Thyroid gland (tissue), 4 donors: Measurements from ENCODE around the gene FAM20A. TPM values are rescaled to one million over a fixed set of nuclear protein-coding genes. Genes with fewer than 3 reads are reported as not detected.

ENCODE experiments used
- DNase-seq, 2 donors: peaks; one replicate each; pipeline ENCODE4 v3.0.0-alpha.2; 2019
- H3K27ac ChIP-seq, 3 donors: fragments of 200-600 bp; sonication (generic); 1 replicate in 2 of 3; 2 replicates in 1 of 3; pipeline ENCODE4 v1.5.1; 2016 to 2019; ENCODE audit warnings: mild to moderate bottlenecking in 1 of 3, moderate library complexity in 1 of 3
- H3K27me3 ChIP-seq: fragments of 200-600 bp; sonication (generic); one replicate; pipeline ENCODE4 v1.5.1; 2019
- H3K36me3 ChIP-seq, 2 donors: fragments of 200-600 bp; sonication (generic); one replicate each; pipeline ENCODE4 v1.5.1; 2016 to 2019
- H3K4me1 ChIP-seq, 2 donors: fragments of 200-600 bp; sonication (generic); one replicate each; pipeline ENCODE4 v1.5.1; 2017 to 2019
- H3K4me3 ChIP-seq, 3 donors: fragments of 200-600 bp; sonication (generic); replicated peaks in 1 of 3; 1 replicate in 2 of 3; 2 replicates in 1 of 3; pipeline ENCODE4 v1.5.1; 2016; ENCODE audit warnings: mild to moderate bottlenecking in 1 of 3
- H3K9me3 ChIP-seq: fragments of 200-600 bp; sonication (generic); one replicate; pipeline ENCODE4 v1.5.1; 2017
- POLR2A ChIP-seq, 2 donors: fragments of 450-650 bp; IDR thresholded peaks; one replicate each; pipeline ENCODE4 v1.6.1; 2017; ENCODE audit warnings: antibody characterized with exemption in 2 of 2, mild to moderate bottlenecking in 2 of 2, moderate library complexity in 1 of 2
- WGBS, 2 donors: methylation state at CpG; one replicate each; pipeline ENCODE4 v1.1.5; 2017; 5-methylcytosine and 5-hydroxymethylcytosine counted together
- intact Hi-C: fragments of 100-400 bp; cut with DNase I; formaldehyde crosslinking; loops from one replicate; pipeline ENCODE4 v1.15.1; 2023
- total RNA-seq, 4 donors: library from RNA; depleted of rRNA; stranded (reverse); fragments of >200 nt; gene quantifications; one replicate each; pipeline ENCODE4 v1.2.3, GENCODE V29; 2016
- TF ChIP-seq, protein P1 (sequence below), 6 experiments: fragments of 200-600 bp in 3 of 6; fragments of 450-650 bp in 3 of 6; sonication (generic) in 3 of 6; IDR thresholded peaks; one replicate each; pipeline ENCODE4 v1.5.1; 2016 to 2019; ENCODE audit warnings: antibody characterized with exemption in 6 of 6, mild to moderate bottlenecking in 2 of 6, inconsistent platforms in 1 of 6, moderate library complexity in 1 of 6

The FAM20A gene
- total RNA-seq, 4 donors from 2014 or later = 7.6 to 20.8 (median 14.1) TPM

DNA sequence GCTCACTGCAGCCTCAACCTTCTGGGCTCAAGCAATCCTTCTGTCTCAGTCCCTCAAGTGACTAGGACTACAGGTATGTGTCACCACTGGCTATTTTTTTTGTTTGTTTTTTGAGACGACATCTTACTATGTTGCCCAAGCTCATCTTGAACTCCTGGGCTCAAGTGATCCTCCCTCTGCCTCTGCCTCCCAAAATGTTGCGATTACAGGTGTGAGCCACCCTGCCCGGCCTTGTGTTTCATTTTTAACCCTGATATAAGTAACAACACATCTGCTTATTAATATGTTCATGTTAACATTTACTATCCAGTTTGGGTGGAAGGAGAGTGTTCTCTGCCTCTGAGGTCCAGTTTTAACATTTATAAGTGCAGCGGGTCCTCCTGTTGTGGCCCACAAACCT lies 3.1 kb downstream of the FAM20A start:
- intact Hi-C loops = loop anchor here (10.0 kb wide), 1 partner anchor 53 kb away; no protein-coding TSS in a partner anchor
- DNase-seq = peak in 1 of 2 donors; percentile 35
- Histone ChIP-seq H3K9me3 (no peaks in the 10 kb centered on the region), H3K27me3 (no peaks in the 10 kb centered on the region), H3K36me3 (no peaks in the 10 kb centered on the region), H3K27ac (peak overlapping the region in 2 of 3 donors; percentile 75 to 85), H3K4me1 (peaks cover 26 to 63% of the 10 kb centered on the region in 2 donors), H3K4me3 (no peak overlapping the region)
- TF ChIP-seq, protein P1, sequence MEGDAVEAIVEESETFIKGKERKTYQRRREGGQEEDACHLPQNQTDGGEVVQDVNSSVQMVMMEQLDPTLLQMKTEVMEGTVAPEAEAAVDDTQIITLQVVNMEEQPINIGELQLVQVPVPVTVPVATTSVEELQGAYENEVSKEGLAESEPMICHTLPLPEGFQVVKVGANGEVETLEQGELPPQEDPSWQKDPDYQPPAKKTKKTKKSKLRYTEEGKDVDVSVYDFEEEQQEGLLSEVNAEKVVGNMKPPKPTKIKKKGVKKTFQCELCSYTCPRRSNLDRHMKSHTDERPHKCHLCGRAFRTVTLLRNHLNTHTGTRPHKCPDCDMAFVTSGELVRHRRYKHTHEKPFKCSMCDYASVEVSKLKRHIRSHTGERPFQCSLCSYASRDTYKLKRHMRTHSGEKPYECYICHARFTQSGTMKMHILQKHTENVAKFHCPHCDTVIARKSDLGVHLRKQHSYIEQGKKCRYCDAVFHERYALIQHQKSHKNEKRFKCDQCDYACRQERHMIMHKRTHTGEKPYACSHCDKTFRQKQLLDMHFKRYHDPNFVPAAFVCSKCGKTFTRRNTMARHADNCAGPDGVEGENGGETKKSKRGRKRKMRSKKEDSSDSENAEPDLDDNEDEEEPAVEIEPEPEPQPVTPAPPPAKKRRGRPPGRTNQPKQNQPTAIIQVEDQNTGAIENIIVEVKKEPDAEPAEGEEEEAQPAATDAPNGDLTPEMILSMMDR (IDR thresholded peaks at IDR 0.05) = no peak
- TF ChIP-seq POLR2A (IDR thresholded peaks at IDR 0.05) = no peak
- 83 to 89% methylated on average over 4 of the region's 4 CpGs for whole genome bisulfite sequencing, 2 donors

DNA sequence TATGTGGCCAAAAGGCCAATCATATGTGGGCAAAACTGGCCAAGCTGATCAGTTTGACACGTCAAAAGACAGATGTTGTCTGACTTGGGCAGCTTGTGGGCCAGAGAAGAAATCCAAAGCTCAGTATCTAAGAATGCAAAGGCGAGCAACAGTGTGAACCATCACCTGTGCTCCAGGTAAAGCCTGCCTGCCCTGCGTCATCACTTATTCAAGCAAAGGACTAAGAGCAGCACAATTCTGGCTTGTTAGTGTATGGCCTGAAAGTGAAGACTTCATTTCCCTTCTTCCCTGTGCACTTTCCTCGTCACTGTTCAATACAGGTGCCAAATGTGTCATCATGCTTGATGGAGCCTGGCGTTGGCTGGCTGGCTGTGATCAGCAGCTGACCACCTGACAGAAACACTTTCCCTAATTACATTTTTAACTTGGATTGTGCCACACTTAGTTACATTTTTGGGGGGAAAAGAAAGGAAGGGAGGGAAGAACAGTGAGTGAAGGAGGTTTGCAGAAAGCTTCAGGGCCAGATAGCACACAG lies 4.7 kb downstream of the FAM20A start:
- TF ChIP-seq, protein P1 (IDR thresholded peaks at IDR 0.05) = no peak
- no peak for TF ChIP-seq POLR2A (IDR thresholded peaks at IDR 0.05)
- no peak overlapping the region for H3K4me3 ChIP-seq
- peak overlapping the region; percentile 40 to 85 (median 75) for H3K27ac ChIP-seq
- DNase-seq = peak; percentile 49 to 59
- H3K9me3 ChIP-seq = no peaks in the 10 kb centered on the region
- 58 to 65% methylated on average over 5 of the region's 5 CpGs for WGBS, 2 donors
- no peaks in the 10 kb centered on the region for H3K36me3 ChIP-seq
- no peaks in the 10 kb centered on the region for H3K27me3 ChIP-seq
- intact Hi-C loops = loop anchor here (10.0 kb wide), 1 partner anchor 52 kb away; no protein-coding TSS in a partner anchor
- H3K4me1 ChIP-seq = peaks cover 28 to 62% of the 10 kb centered on the region in 2 donors

DNA sequence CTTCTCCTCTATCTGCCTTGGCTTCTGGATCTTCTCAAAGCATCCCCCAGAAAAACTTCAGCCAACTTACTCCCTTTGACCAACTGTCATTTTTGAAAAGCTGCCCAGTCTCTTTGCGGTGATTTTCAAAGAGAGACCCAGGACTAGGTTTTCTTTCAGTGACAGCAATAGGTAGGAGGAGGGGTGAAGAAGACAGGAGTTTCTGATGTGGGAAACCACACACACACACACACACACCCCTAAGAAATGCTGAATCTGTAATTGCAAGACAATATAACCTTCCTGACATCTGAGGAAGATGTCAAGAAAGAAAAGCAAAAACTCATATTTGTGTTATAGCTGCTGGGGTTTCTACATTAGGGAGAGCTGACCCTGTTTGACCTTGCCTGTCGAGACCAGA lies 5.2 kb downstream of the FAM20A start:
- H3K36me3 ChIP-seq = no peaks in the 10 kb centered on the region
- H3K27me3 ChIP-seq = no peaks in the 10 kb centered on the region
- H3K4me1 ChIP-seq = peaks cover 28 to 57% of the 10 kb centered on the region in 2 donors
- DNase-seq = no peak
- WGBS, 2 donors = 79 to 83% methylated on average over 2 of the region's 2 CpGs
- no peaks in the 10 kb centered on the region for H3K9me3 ChIP-seq
- H3K27ac ChIP-seq = peak overlapping the region; percentile 30 to 85 (median 75)
- no peak overlapping the region for H3K4me3 ChIP-seq
- TF ChIP-seq POLR2A (IDR thresholded peaks at IDR 0.05) = no peak
- TF ChIP-seq, protein P1 (IDR thresholded peaks at IDR 0.05) = no peak
- intact Hi-C loops = loop anchor here (10.0 kb wide), 1 partner anchor 51 kb away; no protein-coding TSS in a partner anchor

DNA sequence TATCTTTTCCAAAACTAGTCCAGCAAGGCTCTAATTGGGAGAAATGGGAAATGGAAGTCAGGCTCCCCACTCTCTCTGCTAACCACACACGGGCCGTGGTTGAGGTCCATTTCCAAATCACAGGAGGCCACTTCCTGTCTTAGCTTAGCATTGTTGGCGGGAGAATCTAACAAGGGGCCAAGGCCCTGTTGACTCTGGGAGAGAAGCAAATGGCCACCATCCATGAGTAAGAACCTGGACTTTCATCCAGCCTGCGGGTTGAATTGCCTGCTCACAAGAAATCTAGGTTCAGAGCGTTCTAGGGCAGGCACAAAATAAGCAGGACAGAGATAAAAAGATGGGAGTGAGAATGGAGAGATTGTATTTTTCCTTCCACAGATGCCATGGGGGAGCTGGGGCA lies 5.7 kb downstream of the FAM20A start:
- H3K9me3 ChIP-seq = no peaks in the 10 kb centered on the region
- no peak overlapping the region for H3K4me3 ChIP-seq
- TF ChIP-seq POLR2A (IDR thresholded peaks at IDR 0.05) = no peak
- TF ChIP-seq, protein P1 (IDR thresholded peaks at IDR 0.05) = no peak
- peak overlapping the region in 2 of 3 donors; percentile 75 to 85 for H3K27ac ChIP-seq
- WGBS, 2 donors = 68 to 82% methylated on average over 5 of the region's 5 CpGs
- H3K36me3 ChIP-seq = no peaks in the 10 kb centered on the region
- H3K27me3 ChIP-seq = no peaks in the 10 kb centered on the region
- no peak for DNase-seq
- peaks cover 28 to 57% of the 10 kb centered on the region in 2 donors for H3K4me1 ChIP-seq
- intact Hi-C loops = loop anchor here (10.0 kb wide), 1 partner anchor 51 kb away; no protein-coding TSS in a partner anchor

DNA sequence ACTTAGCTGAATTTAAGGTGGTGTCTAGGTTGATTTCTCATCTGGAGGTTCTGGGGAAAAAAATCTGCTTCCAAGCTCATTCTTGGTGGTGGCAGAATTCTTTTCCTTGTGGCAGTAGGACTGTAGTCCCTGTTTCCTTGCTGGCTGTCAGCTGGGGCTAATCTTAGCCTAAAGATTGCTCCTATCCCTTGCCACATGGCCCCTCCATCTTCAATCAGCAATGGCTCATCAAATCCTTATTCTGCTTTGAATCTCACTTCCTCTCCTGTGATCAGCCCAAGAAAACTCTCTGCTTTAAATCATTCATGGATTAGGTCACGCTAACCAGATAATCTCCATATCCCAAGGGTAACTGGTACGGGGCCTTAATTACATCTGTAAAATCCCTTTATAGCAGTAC lies 6.6 kb downstream of the FAM20A start:
- Histone ChIP-seq H3K9me3 (no peaks in the 10 kb centered on the region), H3K36me3 (no peaks in the 10 kb centered on the region), H3K27me3 (no peaks in the 10 kb centered on the region), H3K4me1 (peaks cover 26 to 53% of the 10 kb centered on the region in 2 donors), H3K27ac (peak overlapping the region in 1 of 3 donors; percentile 27), H3K4me3 (no peak overlapping the region)
- no peak for DNase-seq
- intact Hi-C loops = loop anchor here (10.0 kb wide), 1 partner anchor 50 kb away; no protein-coding TSS in a partner anchor
- TF ChIP-seq, protein P1 (IDR thresholded peaks at IDR 0.05) = no peak
- no peak for TF ChIP-seq POLR2A (IDR thresholded peaks at IDR 0.05)
- WGBS, 2 donors = 74 to 86% methylated on average over 2 of the region's 2 CpGs
